NCI-H524 treated with DMSO at 0.1 percent for 48 hours (cell line): ENCODE results near the gene CERS2.
"Not testable (repeated sequence)": the region's sequence is repeated elsewhere in the genome, so short reads cannot be mapped to it uniquely, and the experiment has no call there.

Experiments used
- DNase-seq: peaks from one replicate; lab custom pipeline; 2025; lab: John Stamatoyannopoulos, UW

CERS2 gene

GRCh38 chr1:150970808-150971582 lies 3.6 kb downstream of the CERS2 start:
- no peak for DNase-seq

- DNase-seq: no peak
These were observed 5.0 kb downstream of the CERS2 start for GRCh38 chr1:150969626-150970025.

- no peak for DNase-seq
These were observed 6.1 kb downstream of the CERS2 start for GRCh38 chr1:150968491-150968890.

GRCh38 chr1:150967936-150968335 lies 6.7 kb downstream of the CERS2 start:
- no peak for DNase-seq

- DNase-seq: no peak
These were observed 8.6 kb downstream of the CERS2 start for GRCh38 chr1:150966011-150966410.

GRCh38 chr1:150965605-150966004 lies 9.0 kb downstream of the CERS2 start:
- DNase-seq: no peak

- no peak for DNase-seq
These were observed 10.5 kb downstream of the CERS2 start for GRCh38 chr1:150964164-150964489.

- DNase-seq: no peak
These were observed 11.1 kb downstream of the CERS2 start for GRCh38 chr1:150963321-150964163.

GRCh38 chr1:150961756-150962155 lies 12.9 kb downstream of the CERS2 start:
- DNase-seq: no peak

- DNase-seq: no peak
These were observed 14.0 kb downstream of the CERS2 start for GRCh38 chr1:150960646-150961045.

- DNase-seq: no peak
These were observed 17.0 kb downstream of the CERS2 start for GRCh38 chr1:150957666-150958065.

GRCh38 chr1:150955280-150955679 lies 19.4 kb downstream of the CERS2 start:
- no peak for DNase-seq

- no peak for DNase-seq
These were observed 19.9 kb downstream of the CERS2 start for GRCh38 chr1:150954708-150955107.

- DNase-seq: no peak
These were observed 29.8 kb downstream of the CERS2 start for GRCh38 chr1:150944856-150945255.

- DNase-seq: no peak
These were observed 42.9 kb downstream of the CERS2 start for GRCh38 chr1:150931773-150932172.

- not testable (repeated sequence) for DNase-seq
These were observed 45.9 kb downstream of the CERS2 start for GRCh38 chr1:150928775-150929174.

GRCh38 chr1:150928286-150928685 lies 46.3 kb downstream of the CERS2 start:
- no peak for DNase-seq

- DNase-seq: no peak
These were observed 47.0 kb downstream of the CERS2 start for GRCh38 chr1:150927624-150928023.

GRCh38 chr1:150926097-150926741 lies 48.4 kb downstream of the CERS2 start, which contains the start of gene SETDB1:
Gene SETDB1, plus strand, starts transcription at chr1:150926363. Its CDS starts 1,352 bp downstream, at chr1:150927715.
- peak; percentile 88 for DNase-seq

GRCh38 chr1:150925080-150925479 lies 49.6 kb downstream of the CERS2 start:
- no peak for DNase-seq

GRCh38 chr1:150922519-150922975 lies 52.1 kb downstream of the CERS2 start:
- DNase-seq: peak; percentile 19

- no peak for DNase-seq
These were observed 57.2 kb downstream of the CERS2 start for GRCh38 chr1:150917387-150917786.
